ENCODE results near the gene LENG9. TPM values are rescaled to one million over a fixed set of nuclear protein-coding genes. Genes with fewer than 3 reads are reported as not detected.
"Not testable (repeated sequence)": the region's sequence is repeated elsewhere in the genome, so short reads cannot be mapped to it uniquely, and the experiment has no call there.

LENG9 gene
- total RNA-seq (1 to 10 TPM; 4.4 to 8.3 (median 6.2) TPM), polyA plus RNA-seq (1 to 10 TPM; 1.7 to 4.3 (median 3.5) TPM)
- long read RNA-seq, donor 1, transcript LENG9-203 (1 exons, 1,916 nt): major isoform, 21 of 21 reads
- long read RNA-seq, donor 1, partial matches to known transcripts: 0 of 21 reads
- long read RNA-seq, donor 1, other reads (novel, unspliced or antisense): 0 of 21 reads
- long read RNA-seq, donor 2, transcript LENG9-203 (1 exons, 1,916 nt): major isoform, 38 of 38 reads
- long read RNA-seq, donor 2, partial matches to known transcripts: 0 of 38 reads
- long read RNA-seq, donor 2, other reads (novel, unspliced or antisense): 0 of 38 reads

DNA sequence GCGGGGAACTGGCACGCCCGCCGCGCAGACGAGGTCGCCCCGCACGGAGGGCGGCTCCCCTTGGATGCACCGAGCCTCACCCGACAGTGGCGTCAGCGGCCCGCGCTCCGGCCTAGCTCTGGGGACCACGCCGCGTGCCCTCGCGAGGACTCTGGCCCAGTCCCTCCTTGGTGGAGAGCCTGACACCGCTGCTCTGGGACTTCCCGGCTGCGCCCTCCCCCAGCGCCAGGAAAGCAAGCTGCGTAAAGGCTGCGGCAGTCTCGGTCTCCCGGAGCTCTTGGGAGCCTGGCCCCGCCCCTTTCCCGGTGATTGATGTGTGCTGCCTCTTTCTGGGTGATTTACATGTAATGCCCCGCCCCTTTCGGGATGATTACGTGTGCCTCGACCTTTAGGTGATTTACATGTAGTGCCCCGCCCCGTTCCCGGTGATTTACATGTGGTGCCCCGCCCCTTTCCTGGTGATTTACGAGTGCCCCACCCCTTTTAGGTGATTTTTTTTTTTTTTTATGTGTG lies at the start of gene LENG9:
Gene LENG9 (minus strand): TSS at position 248 of the 513 bp plus-strand sequence. CDS start 252 bp downstream, outside the sequence.
- peak; percentile 99 for DNase-seq
- intact Hi-C loops (cut with DNase I; ENCODE audit: low total_unique reads): no loop called here
- Histone ChIP-seq H3K4me1 (peaks cover 11 to 64% (median 45%) of the 10 kb centered on the region in 6 donors), H3K36me3 (peaks cover 0 to 40% (median 38%) of the 10 kb centered on the region in 6 donors), H3K9me3 (no peaks in the 10 kb centered on the region), H3K27ac (peak within 1 kb of the TSS; percentile 91 to 99 (median 96)), H3K4me3 (peak within 1 kb of the TSS; percentile 54 to 74 (median 64)), H3K27me3 (replicated peaks in 1 of 7) (peaks cover 0 to 9% (median 0%) of the 10 kb centered on the region in 7 donors)
- WGBS, 5 donors: 0 to 1% (median 0%) methylated on average over 18 to 41 of the region's 41 CpGs
- TF ChIP-seq POLR2A (IDR thresholded peaks at IDR 0.05) (peak in 2 of 3 donors; percentile 38 to 57), POLR2AphosphoS5 (IDR thresholded peaks at IDR 0.05) (peak; percentile 93 to 94 (median 93))
- TF ChIP-seq, protein P1, sequence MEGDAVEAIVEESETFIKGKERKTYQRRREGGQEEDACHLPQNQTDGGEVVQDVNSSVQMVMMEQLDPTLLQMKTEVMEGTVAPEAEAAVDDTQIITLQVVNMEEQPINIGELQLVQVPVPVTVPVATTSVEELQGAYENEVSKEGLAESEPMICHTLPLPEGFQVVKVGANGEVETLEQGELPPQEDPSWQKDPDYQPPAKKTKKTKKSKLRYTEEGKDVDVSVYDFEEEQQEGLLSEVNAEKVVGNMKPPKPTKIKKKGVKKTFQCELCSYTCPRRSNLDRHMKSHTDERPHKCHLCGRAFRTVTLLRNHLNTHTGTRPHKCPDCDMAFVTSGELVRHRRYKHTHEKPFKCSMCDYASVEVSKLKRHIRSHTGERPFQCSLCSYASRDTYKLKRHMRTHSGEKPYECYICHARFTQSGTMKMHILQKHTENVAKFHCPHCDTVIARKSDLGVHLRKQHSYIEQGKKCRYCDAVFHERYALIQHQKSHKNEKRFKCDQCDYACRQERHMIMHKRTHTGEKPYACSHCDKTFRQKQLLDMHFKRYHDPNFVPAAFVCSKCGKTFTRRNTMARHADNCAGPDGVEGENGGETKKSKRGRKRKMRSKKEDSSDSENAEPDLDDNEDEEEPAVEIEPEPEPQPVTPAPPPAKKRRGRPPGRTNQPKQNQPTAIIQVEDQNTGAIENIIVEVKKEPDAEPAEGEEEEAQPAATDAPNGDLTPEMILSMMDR (IDR thresholded peaks at IDR 0.05 in 8 of 11, conservative IDR thresholded peaks at IDR 0.05 in 3 of 11): no peak

DNA sequence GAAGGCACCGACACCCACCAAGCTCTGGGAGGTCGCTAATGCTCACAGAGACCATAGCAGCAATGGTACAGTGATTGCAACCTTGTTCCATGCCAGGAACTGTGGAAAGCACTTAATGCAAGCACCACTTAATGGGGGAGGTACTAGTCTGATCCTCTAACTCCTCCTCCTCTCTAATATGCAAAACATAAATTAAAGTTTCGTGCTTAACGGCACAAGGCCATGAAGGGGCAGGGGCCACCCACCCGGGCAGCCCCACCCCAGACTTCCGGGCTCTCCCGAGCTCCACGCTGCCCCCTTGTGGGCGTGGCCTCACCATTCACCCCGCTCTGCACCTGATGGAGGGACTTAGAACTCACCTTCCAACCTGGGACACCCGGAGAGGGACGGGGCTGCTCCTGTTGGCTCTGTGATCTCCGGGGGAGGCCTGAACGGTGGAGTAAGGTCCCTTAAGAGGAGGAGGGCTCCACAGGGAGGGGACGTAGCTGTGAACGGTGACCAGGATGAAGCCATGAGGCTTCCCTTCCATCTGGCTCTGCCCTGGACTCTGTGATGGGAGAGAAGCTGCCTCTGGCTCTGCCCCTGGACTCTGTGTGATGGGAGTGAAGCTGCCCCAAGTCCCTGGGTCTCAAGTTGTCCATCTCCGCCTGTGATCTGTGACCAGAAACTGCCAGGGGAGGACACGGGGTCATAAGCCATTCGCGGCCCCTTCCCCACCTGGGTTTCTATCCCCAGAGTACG lies 45.8 kb upstream of the LENG9 start:
- DNase-seq; H3K9me3 ChIP-seq; intact Hi-C loops (cut with DNase I; ENCODE audit: low total_unique reads); H3K27ac ChIP-seq; H3K36me3 ChIP-seq; H3K4me3 ChIP-seq; H3K4me1 ChIP-seq: not testable (repeated sequence)
- TF ChIP-seq, protein P1 (IDR thresholded peaks at IDR 0.05 in 8 of 11, conservative IDR thresholded peaks at IDR 0.05 in 3 of 11): peak in 2 of 11 experiments; percentile 10 to 25
- 51 to 82% (median 60%) methylated on average over 3 to 9 of the region's 21 CpGs; no CpG with 5 or more reads in 1 of the 5 donors for WGBS, 5 donors
- peaks cover 0 to 57% (median 0%) of the 10 kb centered on the region in 7 donors for H3K27me3 ChIP-seq (replicated peaks in 1 of 7)

DNA sequence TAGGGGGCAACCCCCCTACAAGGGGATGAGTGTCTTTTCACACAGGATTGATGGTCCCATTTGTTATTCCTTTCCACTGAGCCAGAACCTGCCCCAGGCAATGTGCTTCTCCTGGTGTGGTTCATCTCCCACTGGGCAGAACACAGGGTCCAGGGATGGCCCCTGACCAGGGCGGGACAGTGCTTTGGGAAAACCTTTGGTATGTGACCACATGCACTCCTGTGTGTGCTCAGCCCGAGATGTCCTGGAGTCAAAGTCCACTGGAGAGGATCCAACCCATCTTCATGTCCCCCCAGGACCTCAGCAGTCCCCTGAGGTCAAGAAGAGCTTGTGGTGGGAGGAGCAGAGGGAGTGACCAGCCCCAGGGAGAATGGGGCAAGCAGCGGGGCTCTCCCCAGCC lies 44.9 kb upstream of the LENG9 start:
- 63 to 100% (median 83%) methylated on average over 1 to 2 of the region's 3 CpGs for WGBS, 5 donors
- DNase-seq: not testable (repeated sequence)

DNA sequence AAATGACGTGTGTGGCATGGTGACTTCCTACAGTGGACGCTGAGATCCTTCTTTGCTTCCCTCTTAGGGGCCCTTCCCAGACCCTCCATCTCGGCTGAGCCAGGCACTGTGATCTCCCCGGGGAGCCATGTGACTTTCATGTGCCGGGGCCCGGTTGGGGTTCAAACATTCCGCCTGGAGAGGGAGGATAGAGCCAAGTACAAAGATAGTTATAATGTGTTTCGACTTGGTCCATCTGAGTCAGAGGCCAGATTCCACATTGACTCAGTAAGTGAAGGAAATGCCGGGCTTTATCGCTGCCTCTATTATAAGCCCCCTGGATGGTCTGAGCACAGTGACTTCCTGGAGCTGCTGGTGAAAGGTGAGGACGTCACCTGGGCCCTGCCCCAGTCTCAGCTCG lies 44.2 kb upstream of the LENG9 start:
- no peak overlapping the region for H3K27ac ChIP-seq
- no peak for DNase-seq
- intact Hi-C loops (cut with DNase I; ENCODE audit: low total_unique reads): no loop called here
- H3K27me3 ChIP-seq (replicated peaks in 1 of 7): peaks cover 0 to 54% (median 0%) of the 10 kb centered on the region in 7 donors
- 60 to 75% (median 71%) methylated on average over 12 of the region's 12 CpGs for WGBS, 5 donors
- peaks cover 0 to 8% (median 2%) of the 10 kb centered on the region in 6 donors for H3K4me1 ChIP-seq
- H3K4me3 ChIP-seq: no peak overlapping the region
- no peaks in the 10 kb centered on the region for H3K36me3 ChIP-seq
- TF ChIP-seq, protein P1 (IDR thresholded peaks at IDR 0.05 in 8 of 11, conservative IDR thresholded peaks at IDR 0.05 in 3 of 11): no peak
- no peak for TF ChIP-seq POLR2A (IDR thresholded peaks at IDR 0.05)
- no peak for TF ChIP-seq POLR2AphosphoS5 (IDR thresholded peaks at IDR 0.05)
- H3K9me3 ChIP-seq: no peaks in the 10 kb centered on the region

More for the DNA sequence above, 44.9 kb upstream of the LENG9 start:
- H3K4me3 ChIP-seq; H3K27ac ChIP-seq; H3K36me3 ChIP-seq; intact Hi-C loops (cut with DNase I; ENCODE audit: low total_unique reads); H3K9me3 ChIP-seq; H3K4me1 ChIP-seq: not testable (repeated sequence)
- peaks cover 0 to 54% (median 0%) of the 10 kb centered on the region in 7 donors for H3K27me3 ChIP-seq (replicated peaks in 1 of 7)

DNA sequence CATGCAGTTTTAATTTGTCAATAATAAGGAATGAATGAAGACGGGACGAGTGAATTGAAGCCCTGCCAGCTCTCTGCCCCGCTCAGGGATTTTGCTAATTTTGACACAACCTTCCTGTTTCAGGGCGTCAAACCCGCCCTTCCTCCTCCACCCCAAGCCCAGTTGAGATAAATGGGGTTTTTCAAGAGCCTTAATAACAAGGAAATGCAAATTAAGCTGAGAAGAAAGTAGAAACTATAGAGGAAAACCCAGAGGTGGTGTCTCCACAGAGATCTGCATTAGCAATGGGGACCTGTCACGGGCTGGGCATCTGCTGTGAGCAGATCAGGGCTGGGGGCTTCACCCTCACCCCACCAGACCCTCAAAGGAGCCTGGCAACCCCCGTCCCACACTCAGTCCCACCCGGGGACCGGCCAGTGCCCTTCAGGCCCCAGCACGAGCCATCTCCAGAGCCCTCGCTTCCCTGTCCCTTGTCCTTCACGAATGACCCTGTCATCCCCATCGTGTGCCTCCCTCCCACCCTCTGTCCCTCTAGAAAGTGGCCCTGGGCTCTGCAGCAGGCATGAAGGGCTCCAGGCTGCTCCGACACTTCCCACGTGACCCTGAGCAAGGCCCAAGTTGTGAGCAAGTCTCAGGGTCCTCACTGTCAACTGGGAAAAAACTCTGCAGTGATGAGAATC lies 43.6 kb upstream of the LENG9 start:
- H3K9me3 ChIP-seq; H3K36me3 ChIP-seq; H3K4me3 ChIP-seq; H3K4me1 ChIP-seq; intact Hi-C loops (cut with DNase I; ENCODE audit: low total_unique reads): not testable (repeated sequence)
- H3K27me3 ChIP-seq (replicated peaks in 1 of 7): peaks cover 0 to 59% (median 0%) of the 10 kb centered on the region in 7 donors
- DNase-seq: peak; percentile 75
- H3K27ac ChIP-seq: peak overlapping the region in 3 of 8 donors; percentile 57 to 65 (median 64)
- WGBS, 5 donors: 54 to 67% (median 56%) methylated on average over 10 to 11 of the region's 15 CpGs
